Measurements from ENCODE around the gene MYO3B.
"Not testable (repeated sequence)": the region's sequence is repeated elsewhere in the genome, so short reads cannot be mapped to it uniquely, and the experiment has no call there.

Gene MYO3B

GRCh38 chr2:170669909-170670308 lies 492.0 kb downstream of the MYO3B start:
- Histone ChIP-seq H3K79me2 (ENCODE audit: low read length) (no peaks in the 10 kb centered on the region), H3K4me2 (ENCODE audit: low read depth, low read length) (no peak overlapping the region)

DNA sequence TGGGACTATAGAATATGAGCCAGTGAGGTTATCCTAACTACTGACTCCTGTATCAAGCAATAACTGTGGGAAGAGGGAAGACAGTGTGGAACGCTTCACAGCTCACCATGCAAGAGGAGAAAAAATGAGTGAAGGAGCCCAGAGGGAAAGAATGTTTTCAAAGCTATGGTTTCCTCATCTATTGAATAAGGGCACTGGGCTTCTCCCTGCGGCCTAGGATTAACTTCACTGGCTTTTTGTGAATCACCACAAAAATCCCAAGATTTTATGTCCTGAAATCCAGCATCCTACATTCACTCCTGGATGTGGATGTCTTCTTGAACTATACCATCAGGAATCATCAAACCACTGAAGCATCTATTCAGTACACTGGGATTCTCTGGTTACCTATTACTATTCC lies 492.7 kb downstream of the MYO3B start:
- no peaks in the 10 kb centered on the region for H4K20me1 ChIP-seq (ENCODE audit: insufficient read depth, low read length)
- H3F3A ChIP-seq (ENCODE audit: insufficient read depth, low read length): no peaks in the 10 kb centered on the region

More at GRCh38 chr2:170669909-170670308, 492.0 kb downstream of the MYO3B start:
- no peaks in the 10 kb centered on the region for H3K9me3 ChIP-seq (replicated peaks; ENCODE audit: insufficient read depth, low read length)
- no peak for DNase-seq
- H3K9me2 ChIP-seq (replicated peaks; ENCODE audit: insufficient read depth, low read length): no peaks in the 10 kb centered on the region
- no peaks in the 10 kb centered on the region for H3K4me1 ChIP-seq (ENCODE audit: low read length)
- H3K9ac ChIP-seq (ENCODE audit: low read length): no peak overlapping the region
- no peaks in the 10 kb centered on the region for H3K27me3 ChIP-seq (replicated peaks; ENCODE audit: insufficient read depth, low read length)
- no peaks in the 10 kb centered on the region for H4K20me1 ChIP-seq (ENCODE audit: insufficient read depth, low read length)
- H3K4me3 ChIP-seq (ENCODE audit: low read length): no peak overlapping the region
- no peak overlapping the region for H2AFZ ChIP-seq (ENCODE audit: low read length)
- H3F3A ChIP-seq (ENCODE audit: insufficient read depth, low read length): no peaks in the 10 kb centered on the region
- H3K27ac ChIP-seq (ENCODE audit: low read length): no peak overlapping the region
- no peaks in the 10 kb centered on the region for H3K36me3 ChIP-seq (replicated peaks; ENCODE audit: insufficient read depth, low read length)
- TF ChIP-seq EZH2 (optimal IDR thresholded peaks at IDR 0.05; ENCODE audit: low read depth, low read length): no peak

DNA sequence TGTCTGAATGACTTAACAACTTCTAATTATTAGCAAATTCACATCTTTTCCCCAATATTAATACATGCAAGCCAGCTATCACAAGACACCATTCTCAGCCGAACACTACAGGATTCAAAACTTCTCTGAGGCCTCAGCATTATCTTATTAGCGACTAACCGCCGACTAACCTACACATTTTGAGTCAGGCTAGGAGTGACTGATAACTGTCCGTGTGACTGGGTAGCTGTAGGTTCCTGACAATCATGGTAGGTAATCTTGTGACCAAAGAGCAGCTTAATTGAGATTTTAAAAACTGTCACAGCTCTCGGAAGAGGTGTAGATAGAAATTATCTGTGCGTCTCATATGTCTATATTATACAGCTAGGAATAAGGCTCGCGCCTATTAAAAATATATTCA lies 493.1 kb downstream of the MYO3B start:
- no peaks in the 10 kb centered on the region for H3K27me3 ChIP-seq (replicated peaks; ENCODE audit: insufficient read depth, low read length)

More for the DNA sequence above, 492.7 kb downstream of the MYO3B start:
- Histone ChIP-seq H2AFZ (ENCODE audit: low read length) (no peak overlapping the region), H3K4me1 (ENCODE audit: low read length) (no peaks in the 10 kb centered on the region), H3K79me2 (ENCODE audit: low read length) (no peaks in the 10 kb centered on the region), H3K4me3 (ENCODE audit: low read length) (no peak overlapping the region), H3K27ac (ENCODE audit: low read length) (no peak overlapping the region), H3K4me2 (ENCODE audit: low read depth, low read length) (no peak overlapping the region), H3K36me3 (replicated peaks; ENCODE audit: insufficient read depth, low read length) (no peaks in the 10 kb centered on the region), H3K27me3 (replicated peaks; ENCODE audit: insufficient read depth, low read length) (no peaks in the 10 kb centered on the region), H3K9me3 (replicated peaks; ENCODE audit: insufficient read depth, low read length) (no peaks in the 10 kb centered on the region), H3K9me2 (replicated peaks; ENCODE audit: insufficient read depth, low read length) (no peaks in the 10 kb centered on the region), H3K9ac (ENCODE audit: low read length) (no peak overlapping the region)
- TF ChIP-seq EZH2 (optimal IDR thresholded peaks at IDR 0.05; ENCODE audit: low read depth, low read length) (no peak), EZH2phosphoT487 (IDR thresholded peaks at IDR 0.05; ENCODE audit: low read length) (no peak)
- TF ChIP-seq, protein P1, sequence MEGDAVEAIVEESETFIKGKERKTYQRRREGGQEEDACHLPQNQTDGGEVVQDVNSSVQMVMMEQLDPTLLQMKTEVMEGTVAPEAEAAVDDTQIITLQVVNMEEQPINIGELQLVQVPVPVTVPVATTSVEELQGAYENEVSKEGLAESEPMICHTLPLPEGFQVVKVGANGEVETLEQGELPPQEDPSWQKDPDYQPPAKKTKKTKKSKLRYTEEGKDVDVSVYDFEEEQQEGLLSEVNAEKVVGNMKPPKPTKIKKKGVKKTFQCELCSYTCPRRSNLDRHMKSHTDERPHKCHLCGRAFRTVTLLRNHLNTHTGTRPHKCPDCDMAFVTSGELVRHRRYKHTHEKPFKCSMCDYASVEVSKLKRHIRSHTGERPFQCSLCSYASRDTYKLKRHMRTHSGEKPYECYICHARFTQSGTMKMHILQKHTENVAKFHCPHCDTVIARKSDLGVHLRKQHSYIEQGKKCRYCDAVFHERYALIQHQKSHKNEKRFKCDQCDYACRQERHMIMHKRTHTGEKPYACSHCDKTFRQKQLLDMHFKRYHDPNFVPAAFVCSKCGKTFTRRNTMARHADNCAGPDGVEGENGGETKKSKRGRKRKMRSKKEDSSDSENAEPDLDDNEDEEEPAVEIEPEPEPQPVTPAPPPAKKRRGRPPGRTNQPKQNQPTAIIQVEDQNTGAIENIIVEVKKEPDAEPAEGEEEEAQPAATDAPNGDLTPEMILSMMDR (IDR thresholded peaks at IDR 0.05; ENCODE audit: low read length): no peak
- DNase-seq: no peak

DNA sequence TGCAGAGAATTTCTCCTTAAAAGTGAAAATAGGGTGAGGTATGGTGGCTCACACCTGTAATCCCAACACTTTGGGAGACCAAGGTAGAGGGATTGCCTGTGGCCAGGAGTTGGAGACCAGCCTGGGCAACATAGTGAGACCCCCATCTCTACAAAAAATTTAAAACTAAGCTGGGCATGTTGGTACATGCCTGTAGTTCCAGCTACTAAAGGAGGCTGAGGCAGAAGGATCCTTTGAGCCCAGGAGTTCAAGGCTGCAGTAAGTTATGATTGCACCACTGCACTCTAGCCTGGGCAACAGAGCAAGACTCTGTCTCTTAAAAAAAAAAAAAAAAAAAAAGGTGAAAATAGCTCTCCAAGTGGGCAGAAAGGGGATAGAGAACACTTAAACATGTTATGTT lies 496.3 kb downstream of the MYO3B start:
- not testable (repeated sequence) for DNase-seq; H3K9ac ChIP-seq (ENCODE audit: low read length); H3K9me2 ChIP-seq (replicated peaks; ENCODE audit: insufficient read depth, low read length); H3K36me3 ChIP-seq (replicated peaks; ENCODE audit: insufficient read depth, low read length); H4K20me1 ChIP-seq (ENCODE audit: insufficient read depth, low read length); H3K27ac ChIP-seq (ENCODE audit: low read length); H2AFZ ChIP-seq (ENCODE audit: low read length); H3K79me2 ChIP-seq (ENCODE audit: low read length); H3K9me3 ChIP-seq (replicated peaks; ENCODE audit: insufficient read depth, low read length); H3K27me3 ChIP-seq (replicated peaks; ENCODE audit: insufficient read depth, low read length); H3K4me1 ChIP-seq (ENCODE audit: low read length); H3F3A ChIP-seq (ENCODE audit: insufficient read depth, low read length); H3K4me3 ChIP-seq (ENCODE audit: low read length); H3K4me2 ChIP-seq (ENCODE audit: low read depth, low read length)

More for the DNA sequence above, 493.1 kb downstream of the MYO3B start:
- Histone ChIP-seq H3K4me2 (ENCODE audit: low read depth, low read length) (no peak overlapping the region), H3K36me3 (replicated peaks; ENCODE audit: insufficient read depth, low read length) (no peaks in the 10 kb centered on the region), H3K27ac (ENCODE audit: low read length) (no peak overlapping the region), H3K9me3 (replicated peaks; ENCODE audit: insufficient read depth, low read length) (no peaks in the 10 kb centered on the region), H3K9ac (ENCODE audit: low read length) (no peak overlapping the region), H3K79me2 (ENCODE audit: low read length) (no peaks in the 10 kb centered on the region), H4K20me1 (ENCODE audit: insufficient read depth, low read length) (no peaks in the 10 kb centered on the region), H3F3A (ENCODE audit: insufficient read depth, low read length) (no peaks in the 10 kb centered on the region), H2AFZ (ENCODE audit: low read length) (no peak overlapping the region), H3K9me2 (replicated peaks; ENCODE audit: insufficient read depth, low read length) (no peaks in the 10 kb centered on the region), H3K4me1 (ENCODE audit: low read length) (no peaks in the 10 kb centered on the region), H3K4me3 (ENCODE audit: low read length) (no peak overlapping the region)
- DNase-seq: no peak
- TF ChIP-seq EZH2phosphoT487 (IDR thresholded peaks at IDR 0.05; ENCODE audit: low read length) (no peak), EZH2 (optimal IDR thresholded peaks at IDR 0.05; ENCODE audit: low read depth, low read length) (no peak)
- TF ChIP-seq, protein P1 (IDR thresholded peaks at IDR 0.05; ENCODE audit: low read length): no peak
